ENCODE data around the gene CD300LF. TPM values are rescaled to one million over a fixed set of nuclear protein-coding genes. Genes with fewer than 3 reads are reported as not detected.
A peak's percentile ranks its signal among the peaks of the same experiment; 100 is the strongest.

CD300LF gene
- not detected for total RNA-seq

DNA sequence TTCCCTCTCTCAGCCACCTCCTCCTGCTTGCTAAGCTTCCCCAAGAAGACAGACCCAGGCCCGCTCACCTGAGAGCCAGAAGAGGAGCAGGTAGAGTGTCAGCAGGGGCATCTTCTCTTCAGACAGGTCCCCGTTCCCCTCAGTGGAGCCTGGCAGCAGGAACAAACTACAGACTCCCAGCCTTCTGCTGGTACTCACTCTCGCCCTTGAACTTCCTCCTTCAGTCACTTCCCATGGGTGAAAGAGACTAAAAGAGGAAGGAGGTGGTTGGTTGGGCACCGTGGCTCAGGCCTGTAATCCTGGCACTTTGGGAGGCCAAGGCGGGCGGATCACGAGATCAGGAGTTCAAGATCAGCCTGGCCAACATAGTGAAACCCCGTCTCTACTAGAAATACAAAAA, at the start of gene CD300LF:
CD300LF (minus strand) TSS at position 168 of the 400 bp plus-strand sequence; CDS start at position 111, 57 bp downstream.
- Mint-ChIP-seq H3K27me3 (peaks cover 36% of the 10 kb centered on the region), H3K4me3 (no peak within 1 kb of the TSS), H3K9me3 (no peaks in the 10 kb centered on the region), H3K27ac (no peak within 1 kb of the TSS), H3K36me3 (ENCODE audit: low read depth) (no peaks in the 10 kb centered on the region), H3K4me1 (peaks cover 7% of the 10 kb centered on the region)
- POLR2A ChIA-PET = interaction anchor here (1.0 kb wide), 1 partner anchor 160 kb away, joined by 3 read pairs; the partner anchor contains the start of gene FDXR
- no peak for DNase-seq
- CTCF ChIA-PET = no interaction called here

DNA sequence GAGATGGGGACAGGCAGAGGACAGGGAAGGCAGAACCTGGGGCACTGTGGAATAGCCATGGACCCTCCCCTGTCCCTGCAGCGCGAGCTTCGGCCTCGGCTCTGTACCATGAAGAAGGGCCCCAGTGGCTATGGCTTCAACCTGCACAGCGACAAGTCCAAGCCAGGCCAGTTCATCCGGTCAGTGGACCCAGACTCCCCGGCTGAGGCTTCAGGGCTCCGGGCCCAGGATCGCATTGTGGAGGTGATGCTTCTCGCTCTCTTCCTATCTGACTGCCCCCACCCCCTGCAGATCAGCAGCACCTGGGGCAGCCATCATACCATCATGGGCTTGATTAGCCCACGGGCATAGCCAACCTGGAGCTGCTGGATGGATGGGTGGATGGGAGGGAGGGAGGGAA, 49.2 kb upstream of the CD300LF start:
- peaks cover 44% of the 10 kb centered on the region for H3K36me3 Mint-ChIP-seq (ENCODE audit: low read depth)

DNA sequence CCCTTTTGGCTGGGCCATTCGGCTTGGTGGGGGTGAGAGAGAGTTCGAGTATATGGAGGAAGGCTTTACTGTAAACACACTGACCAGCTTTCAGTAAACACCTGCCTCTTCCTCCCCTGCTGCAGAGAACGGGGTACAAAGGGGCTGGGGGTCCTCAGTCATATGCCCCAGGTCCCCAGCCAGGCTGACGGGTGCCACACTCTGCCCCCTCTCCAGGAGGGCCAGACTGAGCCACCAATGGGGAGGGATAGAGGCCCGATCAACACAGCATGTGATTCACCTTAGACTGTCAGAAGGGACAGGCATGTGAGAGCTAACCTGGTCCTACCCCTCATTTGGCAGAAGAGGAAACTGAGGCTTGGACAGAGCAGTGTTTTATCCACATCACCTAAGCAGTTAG, 48.7 kb upstream of the CD300LF start:
- peaks cover 46% of the 10 kb centered on the region for H3K36me3 Mint-ChIP-seq (ENCODE audit: low read depth)
- ChIA-PET CTCF (interaction anchor here (0.6 to 9.4 kb wide), 4 partner anchors 9 to 104 kb away, joined by 3 to 77 read pairs (median 5); no protein-coding TSS in a partner anchor), POLR2A (interaction anchor here (5.4 to 8.0 kb wide), 2 partner anchors 12 to 13 kb away, joined by 60 to 98 read pairs; partner anchors contain the start of genes NAT9 and NHERF1)
- H3K9me3 Mint-ChIP-seq = no peaks in the 10 kb centered on the region
- H3K4me3 Mint-ChIP-seq = no peak overlapping the region
- H3K4me1 Mint-ChIP-seq = peaks cover 65% of the 10 kb centered on the region
- no peak for DNase-seq
- no peaks in the 10 kb centered on the region for H3K27me3 Mint-ChIP-seq
- peak overlapping the region; percentile 45 for H3K27ac Mint-ChIP-seq

More for the DNA sequence above, 49.2 kb upstream of the CD300LF start:
- ChIA-PET POLR2A (interaction anchor here (8.0 kb wide), 1 partner anchor 14 kb away, joined by 98 read pairs; the partner anchor contains the start of gene NHERF1), CTCF (interaction anchor here (1.6 to 9.4 kb wide), 3 partner anchors 9 to 29 kb away, joined by 5 to 77 read pairs (median 5); no protein-coding TSS in a partner anchor)
- no peak for DNase-seq
- H3K4me3 Mint-ChIP-seq = no peak overlapping the region
- peaks cover 62% of the 10 kb centered on the region for H3K4me1 Mint-ChIP-seq
- H3K9me3 Mint-ChIP-seq = no peaks in the 10 kb centered on the region
- no peak overlapping the region for H3K27ac Mint-ChIP-seq
- no peaks in the 10 kb centered on the region for H3K27me3 Mint-ChIP-seq

DNA sequence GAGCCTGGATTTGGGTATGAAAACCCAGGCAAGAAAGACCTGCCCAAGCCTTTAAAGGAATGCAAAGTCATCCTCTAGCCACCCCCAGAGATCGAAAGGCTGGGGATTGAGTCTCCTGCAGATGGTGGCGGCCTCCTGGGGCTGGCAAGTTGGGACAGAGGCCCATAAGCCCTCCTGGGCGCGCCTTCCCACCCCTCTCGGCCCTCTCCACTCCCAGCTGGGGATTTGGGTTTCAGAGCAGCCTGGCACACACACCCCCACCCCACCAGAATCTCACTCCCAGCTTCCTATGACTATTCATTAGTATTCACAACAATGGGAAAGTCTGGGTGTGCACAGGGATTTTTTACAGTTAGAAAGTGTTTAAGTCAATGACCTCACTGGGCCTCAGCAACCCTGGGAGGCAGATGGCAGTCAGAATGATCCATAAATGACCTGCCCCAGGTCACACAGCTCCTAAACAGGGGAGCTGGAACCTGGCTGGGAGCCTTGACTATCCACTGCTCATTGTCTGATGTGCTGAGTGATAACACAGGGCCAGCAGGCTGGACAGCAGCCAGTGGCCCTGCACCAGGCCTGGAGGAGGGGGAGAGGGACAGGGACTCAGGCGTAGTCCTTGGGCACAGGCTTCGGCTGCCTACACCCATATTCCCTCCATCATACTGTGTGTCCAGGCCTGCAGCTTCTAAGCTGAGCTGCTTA, 47.8 kb upstream of the CD300LF start:
- no peaks in the 10 kb centered on the region for H3K27me3 Mint-ChIP-seq
- DNase-seq = no peak
- peaks cover 65% of the 10 kb centered on the region for H3K4me1 Mint-ChIP-seq
- CTCF ChIA-PET = interaction anchor here (0.6 to 12.5 kb wide), 15 partner anchors 10 to 201 kb away, joined by 3 to 93 read pairs (median 12); partner anchors contain the start of genes NAT9 and RAB37
- POLR2A ChIA-PET = interaction anchor here (0.9 to 8.0 kb wide), 8 partner anchors 12 to 113 kb away, joined by 3 to 98 read pairs (median 8); partner anchors contain the start of genes FDXR, NAT9, NHERF1 and RAB37
- H3K4me3 Mint-ChIP-seq = no peak overlapping the region
- peaks cover 43% of the 10 kb centered on the region for H3K36me3 Mint-ChIP-seq (ENCODE audit: low read depth)
- peak overlapping the region; percentile 79 for H3K27ac Mint-ChIP-seq
- no peaks in the 10 kb centered on the region for H3K9me3 Mint-ChIP-seq

DNA sequence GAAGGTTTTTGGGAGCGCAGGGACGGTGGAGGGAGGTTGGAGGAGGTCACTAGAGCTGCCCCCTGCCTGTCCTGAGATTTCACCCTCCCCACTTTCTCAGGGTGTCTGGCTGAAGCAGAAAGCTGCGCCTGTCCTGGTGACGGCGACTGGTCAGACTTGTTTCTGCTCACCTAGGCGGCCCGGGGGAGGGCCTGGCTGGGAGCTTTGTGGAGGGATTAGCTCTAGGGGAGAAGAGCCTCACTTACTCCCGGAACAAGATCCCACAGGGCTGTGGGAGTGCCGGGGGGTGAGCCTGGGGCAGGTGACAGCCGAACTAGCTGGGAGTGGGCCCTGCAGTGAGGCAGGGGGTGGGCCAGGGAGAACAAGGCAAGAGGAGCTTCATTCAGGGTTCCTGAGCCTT, 47.2 kb upstream of the CD300LF start:
- Mint-ChIP-seq H3K27me3 (no peaks in the 10 kb centered on the region), H3K27ac (peak overlapping the region; percentile 79), H3K9me3 (no peaks in the 10 kb centered on the region), H3K4me1 (peaks cover 70% of the 10 kb centered on the region), H3K36me3 (ENCODE audit: low read depth) (peaks cover 45% of the 10 kb centered on the region), H3K4me3 (peak overlapping the region; percentile 61)
- no peak for DNase-seq
- CTCF ChIA-PET = interaction anchor here (0.8 to 12.5 kb wide), 14 partner anchors 10 to 201 kb away, joined by 3 to 93 read pairs (median 15); partner anchors contain the start of genes NAT9 and RAB37
- POLR2A ChIA-PET = interaction anchor here (0.9 to 8.0 kb wide), 9 partner anchors 12 to 113 kb away, joined by 3 to 98 read pairs (median 11); partner anchors contain the start of genes FDXR, NAT9, NHERF1 and RAB37

DNA sequence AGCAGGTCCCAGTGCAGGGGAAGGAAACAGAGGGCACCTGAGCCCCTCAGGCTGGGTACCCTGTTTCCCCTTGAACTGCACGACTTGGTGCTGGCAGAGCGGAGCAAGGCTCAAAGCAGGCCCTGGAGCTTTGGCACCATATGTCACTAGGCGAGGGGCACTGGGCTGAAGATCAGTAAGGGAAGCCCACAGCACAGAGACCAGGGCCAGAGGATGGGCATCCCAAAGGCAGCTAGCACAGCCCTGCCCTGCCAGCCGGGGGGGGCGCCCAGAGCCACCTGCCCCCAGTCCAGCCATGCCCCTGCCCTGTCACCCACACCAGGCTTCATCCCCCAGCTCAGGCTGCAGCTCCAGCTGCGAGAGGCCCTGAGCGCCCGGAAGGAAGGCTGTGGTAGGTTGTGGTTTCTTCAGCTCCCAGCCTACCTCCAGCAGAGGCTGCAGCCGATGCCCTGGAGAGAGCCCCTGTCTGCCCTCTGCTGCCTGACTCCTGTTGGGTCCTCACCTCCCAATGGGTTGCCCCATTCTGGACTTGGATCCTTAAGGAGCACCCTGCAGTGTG, 46.6 kb upstream of the CD300LF start:
- CTCF ChIA-PET = interaction anchor here (0.8 to 12.5 kb wide), 14 partner anchors 9 to 202 kb away, joined by 3 to 93 read pairs (median 15); partner anchors contain the start of genes NAT9 and RAB37

GRCh38 chr17:74758848-74759168, 46.1 kb upstream of the CD300LF start:
- POLR2A ChIA-PET = interaction anchor here (0.9 to 8.0 kb wide), 8 partner anchors 10 to 193 kb away, joined by 3 to 98 read pairs (median 12); partner anchors contain the start of genes NAT9, NHERF1 and RAB37

More for the DNA sequence above, 46.6 kb upstream of the CD300LF start:
- POLR2A ChIA-PET = interaction anchor here (0.9 to 8.0 kb wide), 9 partner anchors 11 to 114 kb away, joined by 3 to 98 read pairs (median 11); partner anchors contain the start of genes FDXR, NAT9, NHERF1 and RAB37
- H3K27ac Mint-ChIP-seq = peak overlapping the region; percentile 79
- no peaks in the 10 kb centered on the region for H3K9me3 Mint-ChIP-seq
- peaks cover 76% of the 10 kb centered on the region for H3K4me1 Mint-ChIP-seq
- H3K27me3 Mint-ChIP-seq = no peaks in the 10 kb centered on the region
- H3K4me3 Mint-ChIP-seq = peak overlapping the region; percentile 61
- DNase-seq = peak; percentile 82
- H3K36me3 Mint-ChIP-seq (ENCODE audit: low read depth) = peaks cover 45% of the 10 kb centered on the region

DNA sequence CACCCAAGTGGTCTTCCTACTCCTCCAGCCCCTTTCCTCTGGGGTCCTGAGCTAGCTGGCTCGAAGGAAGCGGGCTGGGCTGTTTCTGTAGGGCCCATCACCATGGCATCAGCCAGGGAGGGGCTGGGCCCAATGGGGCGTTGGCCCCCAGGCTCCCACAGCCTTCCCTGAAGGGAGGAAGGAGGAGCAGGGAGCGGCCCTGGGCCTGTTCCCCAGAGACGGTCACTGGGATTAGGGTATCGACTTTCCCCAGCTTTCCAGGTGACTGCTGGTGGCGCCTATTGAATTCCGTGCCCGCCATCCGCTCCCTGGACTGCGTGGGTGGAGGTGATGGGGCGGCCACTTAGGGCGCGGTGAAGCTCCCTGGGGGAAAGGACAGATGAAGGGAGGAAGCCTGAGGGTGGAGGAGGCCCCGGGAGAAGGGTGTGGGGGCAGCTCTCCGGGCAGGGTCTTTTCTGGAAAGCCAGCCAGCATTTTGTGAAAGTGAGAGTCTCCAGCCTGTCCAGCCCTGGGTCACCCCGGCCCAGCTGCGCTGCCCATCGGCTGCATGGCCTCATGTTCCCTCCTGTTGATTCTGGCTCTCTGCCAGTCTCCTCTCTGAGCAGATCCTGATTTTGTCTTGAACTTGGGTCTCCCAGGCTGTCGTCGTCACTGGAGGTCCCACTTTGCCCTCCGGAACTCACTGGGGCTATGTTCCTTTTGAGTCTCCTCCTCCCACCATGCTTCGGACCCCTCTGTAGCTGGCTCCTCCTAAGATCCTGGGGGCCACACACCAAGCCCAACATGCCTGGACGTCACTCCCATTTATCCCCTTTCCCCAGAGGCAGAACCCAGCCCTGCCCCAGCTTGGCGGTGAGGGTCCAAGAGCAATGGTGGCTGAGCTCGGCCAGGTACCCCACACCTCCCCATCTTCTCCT, 45.5 kb upstream of the CD300LF start:
- no peaks in the 10 kb centered on the region for H3K9me3 Mint-ChIP-seq
- CTCF ChIA-PET = interaction anchor here (3.0 to 12.5 kb wide), 6 partner anchors 12 to 101 kb away, joined by 12 to 93 read pairs (median 40); partner anchors contain the start of genes NAT9 and RAB37
- H3K27me3 Mint-ChIP-seq = no peaks in the 10 kb centered on the region
- peaks cover 85% of the 10 kb centered on the region for H3K4me1 Mint-ChIP-seq
- peak overlapping the region; percentile 79 for H3K27ac Mint-ChIP-seq
- POLR2A ChIA-PET = interaction anchor here (0.9 to 8.0 kb wide), 6 partner anchors 10 to 192 kb away, joined by 3 to 98 read pairs (median 18); partner anchors contain the start of genes NAT9, NHERF1 and RAB37
- H3K4me3 Mint-ChIP-seq = peak overlapping the region; percentile 61
- no peak for DNase-seq
- H3K36me3 Mint-ChIP-seq (ENCODE audit: low read depth) = peaks cover 49% of the 10 kb centered on the region

More at GRCh38 chr17:74758848-74759168, 46.1 kb upstream of the CD300LF start:
- CTCF ChIA-PET = interaction anchor here (0.8 to 12.5 kb wide), 11 partner anchors 9 to 107 kb away, joined by 3 to 93 read pairs (median 21); partner anchors contain the start of genes NAT9 and RAB37
- DNase-seq = no peak
- peaks cover 43% of the 10 kb centered on the region for H3K36me3 Mint-ChIP-seq (ENCODE audit: low read depth)
- H3K27me3 Mint-ChIP-seq = no peaks in the 10 kb centered on the region
- peak overlapping the region; percentile 61 for H3K4me3 Mint-ChIP-seq
- H3K9me3 Mint-ChIP-seq = no peaks in the 10 kb centered on the region
- peaks cover 79% of the 10 kb centered on the region for H3K4me1 Mint-ChIP-seq
- H3K27ac Mint-ChIP-seq = peak overlapping the region; percentile 79

DNA sequence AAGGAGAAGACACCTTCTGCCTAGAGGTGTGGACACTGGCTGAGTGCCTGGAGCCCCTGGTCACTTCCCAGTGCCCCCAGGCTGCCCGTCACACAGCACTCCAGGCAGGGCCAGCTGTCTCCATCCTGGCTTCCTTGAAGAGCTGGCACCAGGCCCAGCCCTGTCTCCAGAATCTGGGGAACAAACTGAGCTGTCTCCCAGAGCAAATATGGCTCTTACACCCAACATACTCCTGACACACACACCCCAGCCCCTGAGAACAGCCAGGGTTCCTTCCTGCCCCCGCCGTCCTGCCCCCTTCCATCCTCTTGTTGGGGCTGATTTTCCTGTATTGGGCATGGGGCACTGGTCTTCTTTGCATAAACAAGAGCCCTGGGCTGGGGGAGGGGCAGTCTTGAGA, 44.8 kb upstream of the CD300LF start:
- POLR2A ChIA-PET = interaction anchor here (2.6 to 8.0 kb wide), 3 partner anchors 9 to 22 kb away, joined by 12 to 98 read pairs (median 60); partner anchors contain the start of genes NAT9 and NHERF1
- no peak for DNase-seq
- CTCF ChIA-PET = interaction anchor here (0.9 to 12.5 kb wide), 7 partner anchors 11 to 100 kb away, joined by 3 to 93 read pairs (median 28); partner anchors contain the start of genes NAT9 and RAB37
- H3K4me3 Mint-ChIP-seq = no peak overlapping the region
- peaks cover 86% of the 10 kb centered on the region for H3K4me1 Mint-ChIP-seq
- H3K36me3 Mint-ChIP-seq (ENCODE audit: low read depth) = peaks cover 50% of the 10 kb centered on the region
- no peaks in the 10 kb centered on the region for H3K27me3 Mint-ChIP-seq
- H3K9me3 Mint-ChIP-seq = no peaks in the 10 kb centered on the region
- peak overlapping the region; percentile 79 for H3K27ac Mint-ChIP-seq

DNA sequence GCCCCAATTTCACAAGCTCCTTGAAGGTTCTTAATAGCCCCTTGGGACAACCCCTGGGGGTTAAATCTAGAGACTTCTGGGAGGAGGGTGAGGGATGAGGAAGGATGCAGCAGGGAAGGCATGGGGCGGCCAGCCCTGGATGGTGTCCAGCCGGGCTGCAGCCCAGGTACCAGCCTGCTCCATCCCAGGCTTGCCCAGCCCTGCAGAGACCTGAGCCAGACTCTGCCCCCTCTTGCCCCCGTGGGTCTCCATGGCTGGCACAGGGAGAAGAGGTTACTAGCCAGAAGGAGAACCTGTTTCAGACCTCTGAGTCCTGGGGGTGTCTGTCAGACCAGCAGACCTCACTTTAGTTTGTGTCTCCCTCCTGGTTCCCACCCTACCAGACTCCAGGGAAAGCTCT, 44.2 kb upstream of the CD300LF start:
- H3K4me3 Mint-ChIP-seq = no peak overlapping the region
- CTCF ChIA-PET = interaction anchor here (0.6 to 12.5 kb wide), 8 partner anchors 11 to 100 kb away, joined by 3 to 93 read pairs (median 12); partner anchors contain the start of gene RAB37
- peak overlapping the region; percentile 59 for H3K27ac Mint-ChIP-seq
- H3K36me3 Mint-ChIP-seq (ENCODE audit: low read depth) = peaks cover 56% of the 10 kb centered on the region
- POLR2A ChIA-PET = interaction anchor here (1.0 to 8.0 kb wide), 4 partner anchors 9 to 116 kb away, joined by 3 to 98 read pairs (median 32); partner anchors contain the start of genes FDXR, NAT9 and NHERF1
- no peaks in the 10 kb centered on the region for H3K9me3 Mint-ChIP-seq
- no peak for DNase-seq
- peaks cover 91% of the 10 kb centered on the region for H3K4me1 Mint-ChIP-seq
- H3K27me3 Mint-ChIP-seq = no peaks in the 10 kb centered on the region

- H3K27ac Mint-ChIP-seq = no peak overlapping the region
- peaks cover 89% of the 10 kb centered on the region for H3K4me1 Mint-ChIP-seq
- peaks cover 65% of the 10 kb centered on the region for H3K36me3 Mint-ChIP-seq (ENCODE audit: low read depth)
- H3K27me3 Mint-ChIP-seq = no peaks in the 10 kb centered on the region
- POLR2A ChIA-PET = interaction anchor here (1.0 to 3.6 kb wide), 2 partner anchors 20 to 21 kb away, joined by 4 to 16 read pairs; partner anchors contain the start of gene NAT9
- DNase-seq = no peak
- CTCF ChIA-PET = interaction anchor here (0.7 to 12.5 kb wide), 5 partner anchors 10 to 98 kb away, joined by 3 to 93 read pairs (median 4); partner anchors contain the start of gene RAB37
- H3K9me3 Mint-ChIP-seq = no peaks in the 10 kb centered on the region
- no peak overlapping the region for H3K4me3 Mint-ChIP-seq
These were observed 42.8 kb upstream of the CD300LF start for GRCh38 chr17:74755533-74755932.

Measured in activated CD4-positive, alpha-beta memory T cell treated with anti-CD3 and anti-CD28 coated beads, Interleukin-2, amount 10 ng/mL, durations not matched to agents 7 days and 5 days (primary cell).